ENCODE data around the gene ACAD8.
A peak's percentile ranks its signal among the peaks of the same experiment; 100 is the strongest.

Gene ACAD8

DNA sequence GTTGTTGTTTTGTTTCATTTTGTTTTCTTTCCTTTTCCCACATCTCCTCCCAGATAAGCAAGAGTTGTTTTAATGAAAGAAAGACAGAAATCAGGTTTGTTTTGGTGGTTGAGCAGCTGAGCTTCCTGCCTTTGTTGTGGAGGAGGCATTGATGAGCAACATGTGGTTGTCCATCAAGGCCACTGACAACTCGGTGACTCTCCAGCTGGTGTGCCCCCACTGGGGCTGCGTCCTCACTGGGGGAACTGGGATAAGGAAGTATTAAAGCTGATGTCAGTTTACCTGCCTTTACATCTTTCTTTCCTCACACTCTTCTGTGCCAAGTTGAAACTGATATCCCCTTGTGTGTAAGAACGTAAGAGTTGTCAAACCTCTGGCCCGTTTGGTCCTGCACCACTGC is 23.0 kb upstream of the ACAD8 start:
- Mint-ChIP-seq H3K36me3 (ENCODE audit: low read depth) (peaks cover 32% of the 10 kb centered on the region), H3K27me3 (no peaks in the 10 kb centered on the region), H3K9me3 (no peaks in the 10 kb centered on the region), H3K27ac (peak overlapping the region; percentile 69), H3K4me3 (no peak overlapping the region), H3K4me1 (ENCODE audit: low read depth) (peaks cover 73% of the 10 kb centered on the region)
- intact Hi-C loops (cut with micrococcal nuclease) = no loop called here

DNA sequence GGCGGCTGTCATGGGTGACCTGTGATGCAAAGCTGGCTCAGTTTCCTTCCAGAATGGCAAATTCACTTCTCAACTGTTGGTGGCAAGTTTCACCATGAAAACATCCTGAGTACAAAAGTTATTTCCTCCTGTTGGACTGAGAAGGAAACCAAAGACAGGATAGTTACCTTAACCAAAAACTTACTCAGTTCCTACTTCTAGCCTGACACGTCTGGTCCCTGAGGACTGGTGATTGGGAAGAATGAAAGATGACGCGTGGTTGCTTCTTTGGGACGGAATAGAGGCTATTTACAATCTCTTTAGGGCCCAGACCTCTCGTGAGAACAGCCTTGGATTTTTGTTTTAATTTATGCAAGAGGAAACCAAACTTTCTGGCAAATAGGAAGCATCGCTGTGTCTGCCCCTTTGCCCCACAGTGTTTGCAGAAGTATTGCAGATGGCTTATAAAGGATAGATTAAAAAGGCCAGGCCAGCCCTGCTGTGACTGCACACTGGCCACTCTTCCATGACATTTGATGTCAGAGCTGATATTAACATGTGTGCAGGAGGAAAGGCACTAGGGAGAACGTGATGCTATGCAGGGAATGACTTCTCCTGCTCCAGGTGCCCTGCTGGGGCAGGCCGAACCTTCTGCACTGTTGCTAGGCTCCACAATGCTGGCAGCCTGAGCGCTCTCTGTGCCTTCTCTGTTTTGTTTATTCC is 21.3 kb upstream of the ACAD8 start:
- Mint-ChIP-seq H3K4me1 (ENCODE audit: low read depth) (peaks cover 56% of the 10 kb centered on the region), H3K36me3 (ENCODE audit: low read depth) (peaks cover 49% of the 10 kb centered on the region)

GRCh38 chr11:134233729-134234179 is 19.6 kb upstream of the ACAD8 start:
- H3K27me3 Mint-ChIP-seq = no peaks in the 10 kb centered on the region
- intact Hi-C loops (cut with micrococcal nuclease) = no loop called here
- no peak overlapping the region for H3K4me3 Mint-ChIP-seq
- peaks cover 57% of the 10 kb centered on the region for H3K36me3 Mint-ChIP-seq (ENCODE audit: low read depth)
- no peak overlapping the region for H3K27ac Mint-ChIP-seq
- H3K4me1 Mint-ChIP-seq (ENCODE audit: low read depth) = peaks cover 40% of the 10 kb centered on the region
- H3K9me3 Mint-ChIP-seq = no peaks in the 10 kb centered on the region

More for the DNA sequence above, 21.3 kb upstream of the ACAD8 start:
- intact Hi-C loops (cut with micrococcal nuclease) = no loop called here
- Mint-ChIP-seq H3K9me3 (no peaks in the 10 kb centered on the region), H3K4me3 (no peak overlapping the region), H3K27ac (peak overlapping the region; percentile 69), H3K27me3 (no peaks in the 10 kb centered on the region)

DNA sequence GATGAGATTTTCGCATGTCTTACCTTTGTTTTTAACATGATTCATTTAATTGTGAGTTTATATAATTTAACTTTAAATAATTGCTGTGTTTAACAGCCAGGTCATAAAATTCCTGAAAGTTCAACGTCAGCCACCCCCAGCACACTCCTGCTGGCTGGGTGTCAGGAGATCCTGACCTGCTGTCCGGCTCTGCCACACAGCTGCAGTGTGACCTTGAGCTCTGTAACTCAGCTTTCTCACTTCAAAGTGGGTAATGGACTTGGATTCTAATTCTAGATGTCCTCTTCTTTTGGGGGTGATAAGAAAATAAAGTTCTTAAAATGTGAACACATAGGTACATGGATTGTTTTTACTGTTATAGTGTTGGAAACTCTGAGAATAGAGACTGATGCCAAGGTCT is 18.0 kb upstream of the ACAD8 start:
- Mint-ChIP-seq H3K27me3 (no peaks in the 10 kb centered on the region), H3K27ac (no peak overlapping the region), H3K4me1 (ENCODE audit: low read depth) (peaks cover 24% of the 10 kb centered on the region), H3K4me3 (no peak overlapping the region), H3K9me3 (no peaks in the 10 kb centered on the region), H3K36me3 (ENCODE audit: low read depth) (peaks cover 62% of the 10 kb centered on the region)
- intact Hi-C loops (cut with micrococcal nuclease) = no loop called here

DNA sequence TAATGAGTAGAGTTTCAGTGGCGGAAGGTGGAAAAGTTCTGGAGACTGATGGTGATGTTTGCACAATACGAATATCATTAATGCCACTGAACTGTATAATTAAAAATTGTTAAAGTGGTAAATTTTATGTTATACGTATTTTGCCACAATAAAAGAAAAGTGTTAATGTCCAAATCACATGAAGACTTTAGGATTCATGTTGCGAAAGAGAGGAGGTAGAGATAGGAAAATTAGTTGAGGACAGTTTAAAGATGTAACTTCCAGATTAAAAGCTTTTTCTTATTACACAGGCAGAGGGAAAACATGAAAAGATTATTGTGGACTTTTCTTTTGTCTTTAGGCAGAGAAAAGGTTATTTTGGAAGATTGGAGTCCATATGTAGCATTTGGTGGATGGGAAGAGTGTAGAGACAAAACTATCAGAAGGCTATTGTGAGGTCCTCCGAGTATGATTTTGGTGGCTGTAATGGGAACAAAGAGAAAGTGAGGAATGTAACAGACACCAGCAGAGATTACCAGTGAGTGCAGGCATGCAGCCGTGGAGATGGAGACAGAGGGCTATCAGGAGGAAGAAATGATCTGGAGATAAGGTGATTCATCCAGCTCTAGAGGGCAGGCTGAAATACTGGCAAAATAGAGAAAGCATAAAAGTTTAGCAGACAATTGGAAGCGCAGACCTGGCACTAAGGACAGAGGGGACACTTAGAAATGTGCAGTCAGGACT is 16.4 kb upstream of the ACAD8 start:
- Mint-ChIP-seq H3K27ac (no peak overlapping the region), H3K36me3 (ENCODE audit: low read depth) (peaks cover 69% of the 10 kb centered on the region), H3K9me3 (no peaks in the 10 kb centered on the region), H3K27me3 (no peaks in the 10 kb centered on the region), H3K4me3 (no peak overlapping the region), H3K4me1 (ENCODE audit: low read depth) (peaks cover 8% of the 10 kb centered on the region)
- intact Hi-C loops (cut with micrococcal nuclease) = no loop called here

DNA sequence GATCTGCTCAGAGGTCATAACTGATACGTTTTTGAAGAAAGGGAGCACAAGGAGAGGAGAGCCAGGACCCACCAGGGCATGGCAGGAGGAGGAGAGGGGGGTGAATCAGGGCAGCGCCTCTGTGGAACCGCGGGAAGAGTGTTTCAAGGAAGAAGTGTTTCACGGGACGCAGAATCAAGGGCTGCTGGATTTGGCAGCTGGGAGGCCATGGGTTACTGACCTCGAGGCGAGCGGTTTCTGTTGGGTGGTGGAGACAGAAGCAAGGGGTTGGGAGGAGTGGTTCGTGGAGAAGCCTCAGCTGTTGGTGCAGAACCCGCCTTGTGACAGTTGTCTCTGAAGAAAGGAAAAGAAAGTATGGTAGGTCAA is 15.8 kb upstream of the ACAD8 start:
- H3K9me3 Mint-ChIP-seq = no peaks in the 10 kb centered on the region
- H3K27ac Mint-ChIP-seq = no peak overlapping the region
- H3K27me3 Mint-ChIP-seq = no peaks in the 10 kb centered on the region
- H3K4me3 Mint-ChIP-seq = no peak overlapping the region
- H3K36me3 Mint-ChIP-seq (ENCODE audit: low read depth) = peaks cover 75% of the 10 kb centered on the region
- H3K4me1 Mint-ChIP-seq (ENCODE audit: low read depth) = peaks cover 3% of the 10 kb centered on the region
- intact Hi-C loops (cut with micrococcal nuclease) = no loop called here

DNA sequence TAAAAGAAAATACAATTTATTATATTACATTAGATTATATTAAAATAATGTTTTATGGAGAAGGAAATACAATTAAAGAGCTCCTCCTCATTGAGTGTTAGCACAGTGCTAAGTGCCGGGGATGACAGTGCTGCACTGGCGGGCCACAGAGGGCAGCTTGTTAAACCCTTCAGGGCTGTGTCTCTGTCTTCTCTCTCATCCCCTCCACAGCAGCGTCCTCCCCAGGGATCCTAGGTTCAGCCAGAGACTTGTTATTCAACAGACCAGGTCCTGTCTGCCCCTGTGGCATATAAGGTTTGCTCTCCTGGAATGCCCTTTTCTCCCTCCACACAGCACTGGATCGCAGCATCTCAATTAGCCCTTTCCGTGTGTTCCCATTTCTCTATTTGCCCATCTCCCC is 14.4 kb upstream of the ACAD8 start:
- Mint-ChIP-seq H3K9me3 (no peaks in the 10 kb centered on the region), H3K27me3 (no peaks in the 10 kb centered on the region), H3K4me1 (ENCODE audit: low read depth) (no peaks in the 10 kb centered on the region), H3K4me3 (no peak overlapping the region), H3K27ac (no peak overlapping the region), H3K36me3 (ENCODE audit: low read depth) (peaks cover 89% of the 10 kb centered on the region)
- intact Hi-C loops (cut with micrococcal nuclease) = no loop called here

GRCh38 chr11:134240592-134240991 is 12.8 kb upstream of the ACAD8 start:
- H3K27ac Mint-ChIP-seq = no peak overlapping the region
- intact Hi-C loops (cut with micrococcal nuclease) = no loop called here
- H3K9me3 Mint-ChIP-seq = no peaks in the 10 kb centered on the region
- H3K27me3 Mint-ChIP-seq = no peaks in the 10 kb centered on the region
- peaks cover 93% of the 10 kb centered on the region for H3K36me3 Mint-ChIP-seq (ENCODE audit: low read depth)
- no peaks in the 10 kb centered on the region for H3K4me1 Mint-ChIP-seq (ENCODE audit: low read depth)
- H3K4me3 Mint-ChIP-seq = no peak overlapping the region

DNA sequence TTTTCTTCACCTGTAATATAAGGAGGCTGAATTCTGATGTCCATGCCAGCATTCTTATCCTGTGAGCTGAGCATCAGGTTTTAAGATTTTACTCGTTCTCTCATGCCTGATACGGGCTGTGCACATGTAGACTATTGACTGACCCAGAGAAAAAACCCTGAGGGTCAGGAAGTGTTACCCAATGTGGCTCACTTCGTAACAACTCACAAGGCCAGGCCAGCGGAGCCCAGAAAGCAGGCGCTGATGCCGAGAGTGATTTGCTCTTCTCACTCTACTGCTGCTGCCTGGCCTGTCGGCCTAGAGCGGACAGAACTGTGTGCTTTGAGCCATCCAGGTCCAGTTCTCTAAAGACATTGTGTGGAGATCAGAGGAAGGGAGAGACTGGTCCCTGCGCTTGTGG is 11.0 kb upstream of the ACAD8 start:
- Mint-ChIP-seq H3K36me3 (ENCODE audit: low read depth) (peaks cover 95% of the 10 kb centered on the region), H3K27ac (no peak overlapping the region), H3K4me1 (ENCODE audit: low read depth) (no peaks in the 10 kb centered on the region), H3K4me3 (no peak overlapping the region), H3K27me3 (no peaks in the 10 kb centered on the region), H3K9me3 (no peaks in the 10 kb centered on the region)
- intact Hi-C loops (cut with micrococcal nuclease) = no loop called here

- Mint-ChIP-seq H3K9me3 (no peaks in the 10 kb centered on the region), H3K27ac (no peak overlapping the region), H3K36me3 (ENCODE audit: low read depth) (peaks cover 98% of the 10 kb centered on the region), H3K4me3 (no peak overlapping the region), H3K27me3 (no peaks in the 10 kb centered on the region), H3K4me1 (ENCODE audit: low read depth) (no peaks in the 10 kb centered on the region)
- intact Hi-C loops (cut with micrococcal nuclease) = no loop called here
Observed at GRCh38 chr11:134243913-134244312, 9.5 kb upstream of the ACAD8 start.

- Mint-ChIP-seq H3K27me3 (no peaks in the 10 kb centered on the region), H3K36me3 (ENCODE audit: low read depth) (peaks cover 98% of the 10 kb centered on the region), H3K4me3 (no peak overlapping the region), H3K27ac (no peak overlapping the region), H3K9me3 (no peaks in the 10 kb centered on the region), H3K4me1 (ENCODE audit: low read depth) (no peaks in the 10 kb centered on the region)
- intact Hi-C loops (cut with micrococcal nuclease) = no loop called here
Observed at GRCh38 chr11:134244593-134244992, 8.8 kb upstream of the ACAD8 start.

- Mint-ChIP-seq H3K36me3 (ENCODE audit: low read depth) (peaks cover 96% of the 10 kb centered on the region), H3K9me3 (no peaks in the 10 kb centered on the region), H3K4me1 (ENCODE audit: low read depth) (no peaks in the 10 kb centered on the region), H3K27me3 (no peaks in the 10 kb centered on the region), H3K4me3 (no peak overlapping the region), H3K27ac (no peak overlapping the region)
- intact Hi-C loops (cut with micrococcal nuclease) = no loop called here
Observed at GRCh38 chr11:134245434-134245833, 7.9 kb upstream of the ACAD8 start.

DNA sequence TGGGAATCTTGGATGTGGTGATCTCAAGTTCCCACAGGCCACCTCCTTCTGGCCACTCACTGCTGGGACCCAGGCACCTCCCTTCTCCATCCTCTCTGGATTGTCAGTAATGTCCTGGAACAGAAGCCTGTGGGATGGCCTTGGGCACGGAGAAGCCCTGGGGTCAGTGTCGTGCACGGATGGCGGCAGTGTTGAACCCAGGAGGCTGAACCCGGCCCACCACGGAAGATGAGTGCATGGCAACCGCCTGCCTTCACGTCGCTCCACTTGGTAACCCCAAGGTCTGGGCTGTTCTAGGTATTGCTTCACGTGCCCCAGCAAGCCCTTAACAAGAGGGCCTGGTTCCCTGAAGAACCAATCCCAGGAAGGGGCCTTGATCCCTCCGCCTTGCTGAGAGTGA is 7.3 kb upstream of the ACAD8 start:
- intact Hi-C loops (cut with micrococcal nuclease) = no loop called here
- Mint-ChIP-seq H3K36me3 (ENCODE audit: low read depth) (peaks cover 91% of the 10 kb centered on the region), H3K27ac (no peak overlapping the region)

GRCh38 chr11:134246678-134247077 is 6.7 kb upstream of the ACAD8 start:
- Mint-ChIP-seq H3K36me3 (ENCODE audit: low read depth) (peaks cover 85% of the 10 kb centered on the region), H3K4me3 (no peak overlapping the region), H3K9me3 (no peaks in the 10 kb centered on the region), H3K4me1 (ENCODE audit: low read depth) (no peaks in the 10 kb centered on the region), H3K27ac (no peak overlapping the region), H3K27me3 (no peaks in the 10 kb centered on the region)
- intact Hi-C loops (cut with micrococcal nuclease) = no loop called here

More for the DNA sequence above, 7.3 kb upstream of the ACAD8 start:
- Mint-ChIP-seq H3K27me3 (no peaks in the 10 kb centered on the region), H3K4me1 (ENCODE audit: low read depth) (no peaks in the 10 kb centered on the region), H3K4me3 (no peak overlapping the region), H3K9me3 (no peaks in the 10 kb centered on the region)

Measured in dendritic cell treated with granulocyte-macrophage colony-stimulating factor and Interleukin-4, amounts not matched to agents 40 ng/mL and 50 ng/mL, for 4 days (primary cell).